ENCODE results near the gene ARHGEF6.

ARHGEF6 gene

GRCh38 chrX:136742721-136743379 lies 37.9 kb downstream of the ARHGEF6 start:
- no peak for DNase-seq

GRCh38 chrX:136738049-136738729 lies 42.5 kb downstream of the ARHGEF6 start:
- no peak for DNase-seq

- DNase-seq: no peak
Observed at GRCh38 chrX:136736690-136737089, 44.0 kb downstream of the ARHGEF6 start.

GRCh38 chrX:136735601-136736000 lies 45.1 kb downstream of the ARHGEF6 start:
- no peak for DNase-seq

GRCh38 chrX:136733613-136734012 lies 47.1 kb downstream of the ARHGEF6 start:
- DNase-seq: no peak

GRCh38 chrX:136731798-136732197 lies 48.9 kb downstream of the ARHGEF6 start:
- no peak for DNase-seq

GRCh38 chrX:136731207-136731782 lies 49.4 kb downstream of the ARHGEF6 start:
- DNase-seq: no peak

- no peak for DNase-seq
Observed at GRCh38 chrX:136728393-136728792, 52.3 kb downstream of the ARHGEF6 start.

GRCh38 chrX:136725441-136726104 lies 55.2 kb downstream of the ARHGEF6 start:
- DNase-seq: no peak

- no peak for DNase-seq
Observed at GRCh38 chrX:136718091-136718490, 62.6 kb downstream of the ARHGEF6 start.

- DNase-seq: no peak
Observed at GRCh38 chrX:136714626-136715599, 65.8 kb downstream of the ARHGEF6 start.

- no peak for DNase-seq
Observed at GRCh38 chrX:136712650-136713310, 68.0 kb downstream of the ARHGEF6 start.

GRCh38 chrX:136711147-136711546 lies 69.6 kb downstream of the ARHGEF6 start:
- no peak for DNase-seq

GRCh38 chrX:136710325-136710951 lies 70.3 kb downstream of the ARHGEF6 start:
- DNase-seq: no peak

- DNase-seq: no peak
Observed at GRCh38 chrX:136708348-136708747, 72.4 kb downstream of the ARHGEF6 start.

- DNase-seq: no peak
Observed at GRCh38 chrX:136697156-136697555, 83.6 kb downstream of the ARHGEF6 start.

GRCh38 chrX:136694431-136695087 lies 86.2 kb downstream of the ARHGEF6 start:
- peak; percentile 2 for DNase-seq

- no peak for DNase-seq
Observed at GRCh38 chrX:136692271-136692670, 88.5 kb downstream of the ARHGEF6 start.

- no peak for DNase-seq
Observed at GRCh38 chrX:136691028-136691809, 89.5 kb downstream of the ARHGEF6 start.

GRCh38 chrX:136689436-136689835 lies 91.3 kb downstream of the ARHGEF6 start:
- DNase-seq: no peak

Data from NCI-H2029 treated with DMSO at 0.1 percent for 48 hours (cell line).